Activated T-helper 9 cell treated with anti-CD3 and anti-CD28 coated beads, Interleukin-2, amount 50 U/mL, for 16 hours (primary cell): ENCODE measurements around the gene CCK.
"Not testable (repeated sequence)": the region's sequence is repeated elsewhere in the genome, so short reads cannot be mapped to it uniquely, and the experiment has no call there.

Experiments used
- DNase-seq: peaks from one replicate; pipeline ENCODE4 v3.0.0-alpha.2; 2020; ENCODE audit warnings: low read depth

CCK gene, protein sequence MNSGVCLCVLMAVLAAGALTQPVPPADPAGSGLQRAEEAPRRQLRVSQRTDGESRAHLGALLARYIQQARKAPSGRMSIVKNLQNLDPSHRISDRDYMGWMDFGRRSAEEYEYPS

DNA sequence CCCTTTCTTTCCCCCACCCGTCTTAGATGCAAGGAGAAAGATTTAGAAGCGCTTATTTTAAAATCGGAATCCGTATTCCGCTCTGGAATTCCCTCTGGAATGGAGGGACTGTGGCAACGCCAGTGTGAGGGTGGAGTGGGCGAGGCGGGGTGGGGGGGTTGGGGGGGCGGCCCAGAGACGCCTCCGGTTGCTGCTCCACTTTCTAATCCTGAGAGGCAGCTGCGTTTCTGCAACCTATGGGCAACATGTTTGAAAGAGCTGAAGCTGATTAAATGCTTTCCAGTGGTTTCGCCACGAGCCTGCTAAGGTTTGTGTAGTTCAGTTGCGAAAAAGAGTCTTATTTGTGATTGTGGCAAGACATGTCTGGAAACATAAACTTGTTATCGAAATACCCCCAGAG, at the start of gene CCK:
Gene CCK (minus strand): TSS at position 101 of the 400 bp plus-strand sequence. CDS start 2,555 bp downstream, outside the sequence.
- no peak for DNase-seq

DNA sequence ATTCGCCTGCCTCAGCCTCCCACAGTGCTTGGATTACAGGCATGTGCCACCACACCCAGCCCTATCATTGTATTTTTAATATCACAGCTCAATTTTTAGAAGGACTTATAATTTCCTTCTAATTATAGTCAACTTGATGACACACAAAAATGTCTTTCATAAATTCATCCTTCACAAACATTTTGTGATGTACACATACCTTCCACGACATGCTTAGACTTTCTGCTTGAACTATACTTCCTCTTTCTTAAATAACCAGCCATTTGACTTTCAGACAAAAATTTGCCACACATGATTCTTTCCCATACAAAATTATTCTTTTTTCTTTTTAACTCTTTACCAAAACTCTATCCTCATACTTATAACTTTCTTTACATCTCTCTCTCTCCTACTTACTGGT, 48.4 kb upstream of the CCK start:
- no peak for DNase-seq

DNA sequence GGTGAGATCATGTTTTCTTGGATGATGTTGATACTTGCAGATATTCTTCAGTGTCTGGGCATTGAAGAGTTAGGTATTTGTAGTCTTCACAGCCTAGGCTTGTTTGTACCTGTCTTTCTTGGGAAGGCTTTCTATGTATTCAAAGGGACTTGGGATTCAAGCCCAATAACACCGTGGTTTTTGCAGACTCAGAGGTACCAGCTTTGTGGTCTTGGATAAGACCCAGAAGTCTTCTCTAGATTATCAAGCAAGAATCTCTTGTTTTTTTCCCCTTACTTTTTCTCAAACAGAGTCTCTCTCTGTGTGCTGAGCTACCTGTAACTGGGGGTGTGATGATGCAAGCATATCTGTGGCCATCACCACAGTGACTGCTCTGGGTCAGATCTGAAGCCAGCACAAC, 42.7 kb upstream of the CCK start:
- no peak for DNase-seq

DNA sequence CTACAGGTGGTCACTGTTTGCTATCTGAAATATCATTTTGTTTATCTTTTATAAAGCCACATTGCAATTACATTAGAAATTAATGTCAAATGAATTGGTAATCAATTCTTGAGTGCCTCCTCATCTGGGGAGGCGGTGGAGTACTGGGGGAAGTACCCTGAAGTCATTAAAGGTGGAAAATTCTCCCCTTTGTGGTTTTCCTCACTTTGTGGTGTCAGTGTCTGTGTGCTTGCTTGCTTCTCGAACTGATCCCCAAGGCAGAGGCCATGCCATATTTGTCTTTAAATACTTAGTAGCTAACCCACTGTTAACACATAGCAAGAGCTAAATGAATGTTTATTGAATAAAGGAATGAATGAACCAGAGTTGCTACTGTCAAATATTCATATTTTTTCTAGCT, 40.5 kb upstream of the CCK start:
- no peak for DNase-seq

DNA sequence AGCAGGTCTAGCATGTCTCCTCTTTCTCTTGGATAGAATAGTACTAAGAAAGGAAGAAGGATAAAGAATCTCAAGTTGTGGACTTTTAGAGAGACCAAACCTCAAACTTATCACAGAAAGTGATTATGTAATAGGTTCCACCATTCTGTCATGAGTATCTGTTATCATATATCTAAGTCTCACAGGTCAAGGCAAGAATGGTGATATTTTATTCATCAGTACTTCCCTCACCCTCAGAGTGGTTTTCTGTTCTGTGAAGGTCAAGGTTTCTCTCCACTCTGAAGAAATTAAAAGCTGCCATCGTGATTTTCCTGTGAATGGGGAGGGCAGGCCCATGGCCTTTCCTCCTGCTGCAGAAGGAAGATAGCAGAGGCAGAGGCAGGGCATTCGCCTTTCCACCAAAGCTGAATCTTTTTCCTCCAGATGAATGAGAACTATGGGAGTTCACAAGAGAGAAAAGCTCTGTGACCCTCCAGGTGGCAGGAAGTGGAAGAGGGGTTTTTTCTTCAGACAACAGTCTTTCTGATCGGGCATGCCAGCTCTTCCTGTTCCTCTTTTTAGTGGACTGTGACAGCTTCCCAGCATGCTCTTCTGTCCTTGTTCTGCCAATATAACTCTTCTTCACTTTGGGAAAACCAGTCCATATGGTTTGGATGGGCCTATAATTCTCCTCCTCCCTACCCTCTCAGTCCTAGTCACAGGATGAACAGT, 37.1 kb upstream of the CCK start:
- no peak for DNase-seq

DNA sequence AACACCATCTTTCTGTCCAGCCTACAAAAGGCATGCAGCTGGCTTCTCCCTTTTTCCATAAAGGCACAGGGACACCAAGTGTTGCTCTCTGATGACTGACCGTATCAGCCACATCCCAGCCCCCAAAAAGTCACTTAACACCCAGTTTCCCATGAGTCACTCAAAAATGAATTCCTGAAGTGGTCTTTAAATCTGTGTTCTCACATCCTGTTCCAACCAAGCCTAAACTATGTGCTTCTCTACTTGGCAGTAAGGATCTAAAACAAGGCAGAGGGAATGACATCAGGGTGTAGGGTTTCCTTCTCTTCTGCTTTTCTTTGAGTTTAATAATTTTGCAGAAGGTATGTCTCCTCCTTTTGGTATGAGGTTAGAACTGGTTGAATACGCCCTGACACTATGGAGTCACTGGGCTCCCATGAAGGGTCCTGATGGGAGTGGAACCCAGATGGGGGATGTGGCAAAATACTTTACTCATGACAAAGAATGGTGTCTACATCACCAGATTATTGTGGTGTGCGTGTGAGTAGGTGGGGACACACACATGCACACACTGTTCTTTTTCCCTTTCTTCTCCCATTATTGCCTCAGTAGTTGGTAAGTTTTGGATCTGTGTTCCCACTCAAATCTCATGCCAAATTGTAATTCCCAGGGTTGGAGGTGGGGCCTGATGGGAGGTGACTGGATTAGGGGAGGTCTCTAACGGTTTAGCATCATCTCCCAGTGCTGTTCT, 35.6 kb upstream of the CCK start:
- DNase-seq, result no peak

DNA sequence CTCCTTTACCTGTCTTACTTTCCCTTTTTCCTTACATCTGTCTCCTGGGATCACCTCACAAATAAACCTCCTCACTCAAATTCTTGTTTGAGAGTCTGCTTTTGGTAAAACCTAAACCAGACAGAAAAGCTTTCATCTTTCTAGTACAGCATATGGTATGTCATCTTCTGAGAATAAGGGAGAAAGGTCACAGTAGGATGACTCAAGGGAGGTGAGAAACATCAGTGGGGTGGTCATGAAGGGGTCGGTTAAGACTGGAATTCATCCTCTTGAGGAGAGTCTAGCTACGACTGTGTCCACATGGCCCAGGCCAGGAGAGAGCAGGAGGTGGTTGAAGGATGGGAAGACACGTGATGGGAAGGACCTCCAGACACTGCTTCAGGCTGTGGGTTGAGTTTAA, 34.8 kb upstream of the CCK start:
- no peak for DNase-seq

DNA sequence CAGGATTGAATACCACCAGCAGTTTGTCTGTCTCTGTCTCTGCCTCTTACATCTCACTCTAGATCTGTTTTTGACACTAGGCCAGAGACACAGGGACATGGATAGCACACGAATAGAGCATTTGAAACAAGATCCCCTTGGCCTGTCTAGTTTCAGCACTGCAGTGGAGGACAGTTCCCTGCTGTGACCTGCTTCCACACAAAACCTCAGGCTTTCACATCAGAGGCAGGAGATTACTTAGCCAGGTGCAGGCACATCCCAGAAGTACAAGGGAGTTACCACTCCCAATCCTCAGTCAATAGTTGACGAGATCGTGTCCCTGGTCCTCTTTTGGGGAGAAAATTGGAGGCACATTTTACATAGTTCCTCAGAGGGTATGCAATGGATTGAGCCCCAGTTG, 34.0 kb upstream of the CCK start:
- DNase-seq, result no peak

DNA sequence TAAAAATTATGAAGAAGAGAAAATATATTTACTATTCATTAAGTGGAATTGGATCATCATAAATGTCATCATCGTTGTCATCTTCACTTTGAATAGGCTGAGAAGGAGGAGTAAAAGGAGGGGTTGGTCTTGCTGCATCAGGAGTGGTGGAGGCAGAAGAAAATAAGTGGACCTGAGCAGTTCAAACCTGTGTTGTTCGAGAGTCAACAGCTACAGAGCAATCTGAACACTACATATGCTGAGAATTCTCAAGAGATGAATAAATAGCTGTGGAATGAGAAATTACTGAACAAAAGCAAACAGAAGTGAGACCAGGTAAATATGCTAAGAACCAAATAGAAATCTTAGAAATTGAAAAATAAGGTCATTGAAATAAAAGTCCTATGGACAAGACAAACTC, 32.3 kb upstream of the CCK start:
- DNase-seq, result no peak

DNA sequence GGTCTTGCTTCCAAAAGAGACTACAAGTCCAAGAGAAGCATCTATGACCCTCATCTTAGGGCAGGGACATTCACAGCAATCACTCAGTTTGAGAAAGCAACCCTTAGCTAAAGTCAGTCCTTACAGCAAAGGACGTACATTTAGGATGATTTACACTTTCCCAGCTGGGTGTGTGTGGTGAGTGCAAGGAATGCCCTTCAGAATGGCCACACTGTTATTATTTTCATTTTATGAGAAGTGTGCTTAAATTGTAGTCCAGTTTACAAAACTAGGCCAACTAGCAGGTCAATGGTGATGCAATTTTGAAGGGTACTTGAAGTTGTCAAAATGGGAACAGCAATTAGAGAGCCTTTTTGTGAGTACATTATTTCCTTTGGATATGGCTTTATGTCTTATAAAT, 26.0 kb upstream of the CCK start:
- DNase-seq, result no peak

DNA sequence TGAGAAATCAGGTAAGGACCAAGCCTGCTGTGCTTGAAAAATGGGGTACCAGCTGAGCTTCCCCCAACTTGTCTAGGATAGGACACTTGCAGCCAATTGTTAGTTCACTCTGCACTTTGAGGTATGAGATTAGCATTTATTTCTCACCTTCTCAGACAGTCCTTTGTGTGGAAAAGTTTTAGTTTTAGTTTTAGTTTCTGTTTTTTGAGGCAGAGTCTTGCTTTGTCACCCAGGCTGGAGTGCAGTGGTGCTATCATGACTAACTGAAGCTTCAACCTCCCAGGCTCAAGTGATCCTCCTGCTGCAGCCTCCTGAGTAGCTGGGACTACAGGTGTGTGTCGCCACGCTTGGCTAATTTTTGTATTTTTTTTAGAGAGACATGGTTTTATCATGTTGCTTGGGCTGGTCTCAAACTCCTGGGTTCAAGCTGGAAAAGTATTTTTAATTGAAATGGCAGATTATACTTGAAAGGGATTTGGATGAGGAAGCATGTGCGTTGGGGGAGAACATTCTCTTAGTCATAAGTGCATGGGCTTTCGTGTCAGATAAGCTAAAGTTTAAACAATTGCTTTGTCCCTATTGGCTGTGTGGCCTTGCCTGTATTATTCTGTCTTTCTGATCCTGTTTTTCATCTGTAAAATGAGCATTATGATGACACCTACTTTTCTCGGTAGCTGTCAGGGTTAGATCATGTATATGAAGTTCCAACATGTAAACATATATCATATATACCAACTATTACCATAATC, 25.2 kb upstream of the CCK start:
- no peak for DNase-seq

DNA sequence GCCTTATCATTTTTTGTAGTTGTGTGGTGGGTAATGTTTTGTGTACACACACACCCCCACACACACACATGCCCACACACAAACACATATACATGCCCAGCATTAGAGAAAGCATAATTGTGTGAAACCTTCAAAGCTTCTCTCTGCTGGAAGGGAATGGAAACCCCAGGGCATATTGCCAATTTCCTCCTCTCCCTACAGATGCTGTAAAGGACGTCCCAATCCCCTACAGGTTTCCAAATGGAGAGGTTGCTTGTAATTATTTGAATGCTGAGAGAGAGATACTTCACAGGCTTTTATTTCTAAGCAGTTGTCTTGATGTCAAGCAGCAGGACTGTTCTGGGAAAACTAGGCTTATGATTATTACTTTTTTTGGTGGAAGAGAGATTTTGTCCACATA, 23.0 kb upstream of the CCK start:
- DNase-seq, result no peak

DNA sequence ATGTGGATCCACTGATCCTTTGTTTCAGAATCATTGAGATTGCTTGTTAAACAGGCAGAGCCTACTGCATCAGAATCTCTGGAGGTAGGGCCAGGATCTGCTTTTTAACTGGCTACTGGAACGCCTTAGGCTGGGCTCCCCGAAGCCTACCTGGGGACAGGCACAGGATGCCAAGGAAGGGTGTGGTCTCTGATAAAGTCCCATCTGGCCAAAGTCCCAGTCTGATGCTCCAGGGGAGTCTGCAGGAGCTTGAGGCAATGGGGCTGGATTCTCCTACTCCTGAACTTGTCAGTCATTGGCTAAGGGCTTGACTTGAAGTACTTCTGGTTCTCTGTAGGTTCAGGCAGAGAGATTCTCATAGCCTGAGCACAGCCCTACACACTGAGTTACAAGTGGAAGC, 22.4 kb upstream of the CCK start:
- DNase-seq, result no peak

DNA sequence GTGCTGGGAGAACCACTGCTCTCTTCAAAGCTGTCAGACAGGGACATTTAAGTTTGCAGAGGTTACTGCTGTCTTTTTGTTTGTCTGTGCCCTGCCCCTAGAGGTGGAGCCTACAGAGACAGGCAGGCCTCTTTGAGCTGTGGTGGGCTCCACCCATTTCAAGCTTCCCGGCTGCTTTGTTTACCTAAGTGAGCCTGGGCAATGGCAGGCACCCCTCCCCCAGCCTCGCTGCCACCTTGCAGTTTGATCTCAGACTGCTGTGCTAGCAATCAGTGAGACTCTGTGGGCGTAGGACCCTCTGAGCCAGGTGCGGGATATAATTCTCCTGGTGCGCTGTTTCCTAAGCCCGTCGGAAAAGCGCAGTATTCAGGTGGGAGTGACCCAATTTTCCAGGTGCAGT, 21.4 kb upstream of the CCK start:
- DNase-seq, result not testable (repeated sequence)

DNA sequence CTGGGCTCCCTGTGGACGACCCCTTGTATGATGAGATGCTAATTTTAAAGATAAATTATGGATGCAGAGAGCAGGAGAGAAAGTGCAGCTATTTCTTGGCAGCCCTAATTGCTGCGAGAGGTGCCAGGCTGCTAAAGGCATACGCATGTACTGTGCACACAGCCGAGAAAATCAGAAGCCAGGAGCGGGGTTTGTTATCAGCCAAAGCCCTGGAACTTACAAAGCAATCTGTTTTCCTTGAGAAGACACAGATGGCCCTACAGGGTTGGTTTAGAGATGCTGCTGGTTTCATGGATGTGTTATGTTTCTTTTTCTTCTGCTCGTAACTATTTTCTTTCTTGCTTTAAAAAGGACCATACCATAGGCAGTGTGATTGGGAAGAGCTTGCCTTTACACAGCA, 11.7 kb upstream of the CCK start:
- DNase-seq, result no peak

DNA sequence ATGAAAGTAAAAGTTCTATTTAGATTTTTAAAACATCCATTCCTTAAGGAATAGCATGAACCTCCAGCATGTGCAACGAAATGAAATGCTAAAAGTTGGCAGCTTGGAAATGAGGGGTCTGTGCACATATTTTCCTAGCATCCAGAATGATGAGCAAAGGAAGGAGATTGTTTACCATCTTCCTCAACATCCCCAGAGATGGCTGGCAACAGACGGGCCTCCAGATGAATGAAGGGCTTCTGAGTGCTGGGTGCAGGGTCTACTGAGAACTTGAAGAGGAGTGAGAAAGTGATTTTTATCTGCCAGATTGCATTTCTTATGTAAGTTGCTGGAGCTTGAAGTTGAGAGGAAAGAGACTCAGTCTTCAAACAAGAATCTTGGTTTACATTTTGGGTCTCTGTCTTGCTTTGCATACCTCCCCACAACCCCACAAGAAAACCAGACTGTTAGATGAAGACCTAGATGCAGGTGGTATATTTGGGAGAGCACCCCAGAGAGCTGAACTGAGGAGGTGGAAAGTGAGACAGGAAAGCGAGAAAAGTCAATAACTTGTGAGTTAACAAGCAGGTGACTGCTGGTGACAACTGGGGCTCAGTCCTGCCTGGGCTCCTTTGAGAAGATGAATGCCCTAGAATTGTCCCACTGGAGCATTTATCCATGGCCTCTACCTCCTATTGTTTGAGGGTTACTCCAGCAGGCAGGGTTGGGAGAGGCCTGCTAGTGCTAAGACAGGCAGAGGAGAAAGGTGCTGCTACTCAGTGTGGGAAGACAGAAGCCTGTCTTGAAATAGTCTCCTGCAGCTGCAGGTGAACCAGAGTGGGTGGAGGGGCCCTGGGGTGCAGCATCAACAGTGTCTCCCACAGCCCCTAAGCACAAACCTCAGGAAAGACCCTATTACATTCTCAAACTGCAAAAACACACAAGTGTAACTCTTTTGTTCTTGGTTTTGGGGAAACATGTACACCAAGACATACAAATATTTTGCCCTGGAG, 10.5 kb upstream of the CCK start:
- DNase-seq, result no peak

DNA sequence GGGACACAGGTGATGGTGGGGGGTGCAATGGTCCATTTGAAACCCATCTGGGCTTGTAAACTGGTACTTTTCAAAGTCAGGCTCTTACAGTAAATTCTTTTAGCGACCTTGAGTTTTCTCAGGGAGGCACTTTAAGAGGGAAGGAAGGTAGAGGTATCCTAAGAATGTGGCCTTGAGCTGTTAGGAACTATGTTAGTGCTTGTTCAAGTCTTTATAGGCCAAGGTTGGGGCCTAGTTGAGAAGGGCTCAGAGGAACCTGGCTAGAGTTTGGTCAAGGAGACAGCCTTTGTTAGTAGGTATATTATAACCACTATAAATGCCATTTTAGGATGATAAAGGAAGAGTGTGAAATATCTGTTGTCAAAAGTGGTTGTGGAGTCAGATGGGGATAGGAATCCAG, 9.2 kb upstream of the CCK start:
- DNase-seq, result no peak

DNA sequence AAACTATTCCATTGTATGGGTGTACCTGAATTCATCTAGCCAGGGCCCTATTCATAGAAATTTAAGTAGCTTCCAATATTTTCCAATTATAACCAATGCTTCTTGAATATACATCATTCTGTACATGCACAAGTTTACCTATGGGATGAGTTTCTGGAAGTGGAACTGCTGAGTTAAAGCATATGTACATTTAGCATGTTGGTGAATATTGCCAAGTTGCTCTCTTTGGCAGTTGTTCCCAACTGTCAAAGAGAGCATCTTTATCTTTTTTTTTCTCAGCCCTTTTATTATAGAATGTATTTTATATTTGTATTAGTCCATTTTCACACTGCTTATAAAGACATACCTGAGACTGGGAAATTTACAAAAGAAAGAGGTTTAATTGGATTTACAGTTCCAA, 8.3 kb upstream of the CCK start:
- no peak for DNase-seq

DNA sequence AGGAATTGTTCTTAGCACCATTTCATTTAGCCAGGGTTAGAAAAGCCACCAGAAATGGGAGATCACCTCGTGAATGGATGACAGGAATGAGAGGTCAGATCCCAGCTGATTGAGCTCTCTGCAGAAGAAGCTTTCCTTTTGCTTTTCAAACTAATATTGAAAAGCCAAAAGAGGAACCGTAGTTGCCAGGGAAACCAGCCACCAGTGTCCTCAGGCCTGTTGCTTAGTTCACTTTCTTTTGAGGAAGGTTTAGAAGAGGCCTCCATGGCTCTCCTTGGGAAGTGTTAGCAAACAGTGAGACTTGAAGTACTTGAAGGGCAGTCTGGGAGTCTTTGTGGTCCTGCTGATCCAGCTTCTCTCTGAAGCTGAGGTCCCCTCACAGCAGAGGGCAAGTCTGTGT, 7.4 kb upstream of the CCK start:
- no peak for DNase-seq

DNA sequence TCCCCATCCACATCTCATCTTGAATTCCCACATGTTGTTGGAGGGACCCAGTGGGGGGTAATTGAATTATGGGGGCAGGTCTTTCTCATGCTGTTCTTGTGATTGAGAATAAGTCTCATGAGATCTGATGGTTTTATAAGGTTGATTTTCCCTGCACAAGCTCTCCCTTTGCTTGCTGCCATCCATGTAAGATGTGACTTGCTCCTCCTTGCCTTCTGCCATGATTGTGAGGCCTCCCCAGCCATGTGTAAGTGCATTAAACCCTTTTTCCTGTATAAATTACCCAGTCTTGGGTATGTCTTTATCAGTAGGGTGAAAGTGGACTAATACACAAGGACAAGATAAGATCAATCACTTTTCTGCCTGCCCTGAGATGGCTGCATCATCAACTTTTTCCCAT, 5.8 kb upstream of the CCK start:
- no peak for DNase-seq

DNA sequence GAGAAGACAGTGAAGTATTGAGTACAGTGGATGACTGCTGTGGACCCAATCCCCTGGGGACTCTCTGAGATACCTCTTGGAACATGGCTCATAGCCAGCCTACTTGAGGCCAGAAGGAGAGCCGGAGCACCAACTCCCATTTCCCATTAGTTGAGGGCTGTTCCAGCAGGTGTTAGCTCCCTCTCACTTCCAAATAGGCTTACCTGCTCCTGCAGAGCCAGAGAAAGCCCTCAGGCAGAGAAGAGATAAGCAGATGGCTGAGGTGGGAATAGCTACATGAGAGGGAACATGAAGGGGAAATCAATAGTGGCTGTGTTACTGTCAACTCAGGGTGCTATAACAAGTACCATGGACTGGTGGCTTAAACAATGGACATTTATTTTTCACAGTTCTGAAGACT, 4.6 kb upstream of the CCK start:
- DNase-seq, result no peak

DNA sequence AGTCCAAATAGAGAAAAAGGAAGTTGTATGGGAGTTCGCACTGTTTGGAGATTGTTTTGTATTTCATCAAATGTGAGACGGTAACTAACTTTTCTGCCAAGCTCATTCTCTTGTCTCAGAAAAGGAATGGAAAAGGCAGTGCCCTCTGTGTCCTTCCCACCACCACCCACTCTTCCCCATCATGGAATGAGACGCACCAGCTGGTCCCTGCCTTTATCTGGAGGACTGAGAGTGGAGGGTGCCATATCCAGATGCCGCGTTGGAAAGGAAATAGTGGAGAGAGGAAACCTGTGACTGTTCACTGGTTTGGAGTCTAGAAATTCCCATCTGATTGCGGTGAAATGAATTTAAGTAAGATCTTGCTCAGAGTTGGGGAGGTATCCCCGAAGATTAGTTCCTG, 3.7 kb upstream of the CCK start:
- DNase-seq, result no peak
